GM19035 (cell line): ENCODE data around the gene TSPYL2.
A peak's percentile ranks its signal among the peaks of the same experiment; 100 is the strongest.

ENCODE experiments used
- ATAC-seq: cut with Tn5 transposase; IDR thresholded peaks from one replicate; pipeline ENCODE4 v1.9.1; 2021; ENCODE audit not compliant: unreplicated experiment

TSPYL2 gene

GRCh38 chrX:53078943-53079342 lies 3.2 kb upstream of the TSPYL2 start:
- ATAC-seq = no peak

GRCh38 chrX:53080628-53081580 lies 1.3 kb upstream of the TSPYL2 start:
- ATAC-seq = no peak

- no peak for ATAC-seq
Observed at GRCh38 chrX:53082773-53083616, 828 bp downstream of the TSPYL2 start.

DNA sequence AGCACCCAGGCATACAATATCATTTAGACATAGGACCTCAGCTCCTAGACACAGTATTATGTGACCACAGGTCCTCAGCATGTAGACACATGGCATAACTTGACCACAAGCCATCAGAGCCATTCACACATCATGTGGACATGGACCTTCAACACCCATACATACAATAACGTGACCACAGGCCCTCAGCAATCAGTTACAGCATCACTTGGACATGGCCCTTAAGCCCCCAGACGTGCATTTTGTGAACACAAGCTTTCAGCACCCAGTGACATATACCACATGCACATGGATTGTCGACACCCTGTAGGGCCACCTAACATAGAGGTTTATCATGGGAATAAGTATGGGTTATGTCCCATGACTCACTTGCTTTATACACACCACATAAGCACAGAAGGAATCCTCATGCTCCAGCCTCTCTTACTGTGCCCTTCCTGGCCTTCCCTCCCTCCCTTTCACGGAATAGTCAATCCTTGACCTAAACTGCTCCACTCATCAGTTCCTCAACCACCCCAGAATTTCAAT lies 1.9 kb downstream of the TSPYL2 start:
- no peak for ATAC-seq

DNA sequence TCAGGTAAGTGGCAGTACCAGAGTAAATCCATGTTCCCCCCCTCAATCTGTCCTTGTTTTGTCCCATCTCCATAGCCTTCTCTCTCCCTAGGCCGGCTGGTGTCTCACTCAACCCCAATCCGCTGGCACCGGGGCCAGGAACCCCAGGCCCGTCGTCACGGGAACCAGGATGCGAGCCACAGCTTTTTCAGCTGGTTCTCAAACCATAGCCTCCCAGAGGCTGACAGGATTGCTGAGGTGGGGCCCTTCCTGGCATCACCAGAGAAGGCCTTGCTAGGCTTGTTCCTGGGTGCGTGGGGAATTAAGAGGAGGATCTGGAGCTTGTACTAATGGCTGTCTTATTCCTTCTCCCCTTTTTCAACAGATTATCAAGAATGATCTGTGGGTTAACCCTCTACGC lies 2.7 kb downstream of the TSPYL2 start:
- ATAC-seq = no peak

DNA sequence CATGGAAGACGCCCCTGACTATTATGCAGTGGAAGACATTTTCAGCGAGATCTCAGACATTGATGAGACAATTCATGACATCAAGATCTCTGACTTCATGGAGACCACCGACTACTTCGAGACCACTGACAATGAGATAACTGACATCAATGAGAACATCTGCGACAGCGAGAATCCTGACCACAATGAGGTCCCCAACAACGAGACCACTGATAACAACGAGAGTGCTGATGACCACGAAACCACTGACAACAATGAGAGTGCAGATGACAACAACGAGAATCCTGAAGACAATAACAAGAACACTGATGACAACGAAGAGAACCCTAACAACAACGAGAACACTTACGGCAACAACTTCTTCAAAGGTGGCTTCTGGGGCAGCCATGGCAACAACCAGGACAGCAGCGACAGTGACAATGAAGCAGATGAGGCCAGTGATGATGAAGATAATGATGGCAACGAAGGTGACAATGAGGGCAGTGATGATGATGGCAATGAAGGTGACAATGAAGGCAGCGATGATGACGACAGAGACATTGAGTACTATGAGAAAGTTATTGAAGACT lies 3.6 kb downstream of the TSPYL2 start:
- ATAC-seq = no peak

DNA sequence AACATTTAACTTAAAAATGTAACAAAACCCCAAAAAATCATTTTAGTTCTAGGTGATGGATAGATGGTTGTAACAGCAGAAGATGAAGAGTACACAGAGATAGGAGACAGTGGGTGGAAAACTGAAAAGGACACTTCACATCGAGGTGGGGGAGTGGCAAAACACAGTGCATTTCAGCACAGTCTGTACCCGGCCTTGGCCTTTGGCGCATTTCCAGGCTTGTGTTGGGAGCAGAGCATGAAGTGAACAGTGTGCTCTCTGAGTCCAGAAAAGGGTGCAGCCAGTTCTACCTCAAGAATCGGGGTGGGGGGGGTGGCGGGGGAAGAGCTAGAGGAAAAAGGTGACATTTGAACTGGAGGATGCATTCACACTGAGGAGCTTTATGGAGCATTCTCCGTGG lies 4.3 kb downstream of the TSPYL2 start:
- no peak for ATAC-seq

GRCh38 chrX:53087388-53087831 lies 5.2 kb downstream of the TSPYL2 start:
- no peak for ATAC-seq

DNA sequence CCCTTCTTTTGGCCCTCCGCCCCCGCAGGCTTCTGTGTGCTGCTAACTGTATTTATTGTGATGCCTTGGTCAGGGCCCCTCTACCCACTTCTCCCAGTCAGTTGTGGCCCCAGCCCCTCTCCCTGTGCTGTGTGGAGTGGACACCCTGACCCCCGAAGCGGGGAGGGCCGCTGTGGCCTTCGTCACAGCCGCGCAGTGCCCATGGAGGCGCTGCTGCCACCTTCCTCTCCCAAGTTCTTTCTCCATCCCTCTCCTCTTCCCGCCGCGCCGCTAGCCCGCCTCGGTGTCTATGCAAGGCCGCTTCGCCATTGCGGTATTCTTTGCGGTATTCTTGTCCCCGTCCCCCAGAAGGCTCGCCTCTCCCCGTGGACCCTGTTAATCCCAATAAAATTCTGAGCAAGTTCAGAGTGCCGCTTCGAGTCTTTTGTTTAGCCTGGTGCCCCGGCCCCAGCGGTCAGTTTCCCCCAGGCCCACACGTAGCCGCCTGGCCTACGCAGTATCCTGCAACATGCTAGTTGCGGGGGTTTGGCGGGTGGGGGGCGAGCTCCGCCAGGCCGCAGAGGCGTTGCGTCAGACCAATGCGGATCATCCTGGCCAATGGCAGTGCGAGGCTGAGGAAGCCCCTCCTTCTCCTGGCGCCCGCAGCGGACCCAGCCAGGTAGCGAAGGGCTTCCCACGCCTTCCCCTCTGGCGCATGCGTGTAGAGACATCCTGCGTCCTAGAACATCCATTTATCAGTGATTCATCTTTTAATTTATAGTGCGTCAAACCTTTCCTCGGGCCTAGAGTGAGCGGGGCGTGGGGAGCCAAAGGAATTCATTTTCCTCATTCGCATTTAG lies 6.2 kb downstream of the TSPYL2 start:
- peak; percentile 71 for ATAC-seq

GRCh38 chrX:53089224-53089842 lies 7.2 kb downstream of the TSPYL2 start:
- ATAC-seq = no peak

DNA sequence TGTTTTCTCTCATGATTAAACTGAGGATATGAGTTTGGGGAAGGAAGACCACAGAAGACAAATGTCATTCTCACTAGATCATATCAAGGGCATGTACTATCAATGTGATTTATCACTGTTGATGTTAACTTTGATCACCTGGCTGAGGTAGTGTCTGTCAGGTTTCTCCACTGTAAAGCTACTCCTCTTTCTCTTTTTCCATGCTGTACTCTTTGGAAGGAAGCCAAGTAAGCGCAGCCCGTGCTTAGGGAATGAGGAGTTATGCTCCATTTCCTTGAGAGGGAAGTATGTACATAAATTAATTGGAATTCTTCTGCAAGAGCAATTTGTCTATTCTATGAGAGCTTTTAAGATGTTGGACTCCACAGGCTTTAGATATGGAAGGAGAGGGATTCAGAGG lies 7.8 kb downstream of the TSPYL2 start:
- no peak for ATAC-seq

DNA sequence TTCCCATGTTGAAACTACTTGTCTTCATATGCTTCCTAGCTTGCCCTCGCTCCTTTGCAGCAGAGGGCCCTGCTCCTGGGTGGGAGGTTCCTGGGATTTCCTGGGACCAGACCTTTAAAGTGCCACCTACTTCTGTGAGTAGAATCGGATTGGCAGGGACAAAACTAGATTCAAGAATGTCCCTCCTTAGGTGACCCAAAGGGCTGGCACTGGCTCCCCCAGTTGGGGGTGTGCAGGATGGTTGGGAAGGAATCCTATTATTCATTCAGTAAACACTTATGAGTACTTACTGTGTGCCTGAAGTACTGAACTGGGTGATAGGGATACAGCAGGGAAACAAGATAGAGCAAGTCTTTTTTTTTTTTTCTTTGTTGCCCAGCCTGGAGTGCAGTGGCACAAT lies 9.2 kb downstream of the TSPYL2 start:
- no peak for ATAC-seq

- ATAC-seq = peak; percentile 40
Observed at GRCh38 chrX:53093177-53093655, 11.0 kb downstream of the TSPYL2 start.

DNA sequence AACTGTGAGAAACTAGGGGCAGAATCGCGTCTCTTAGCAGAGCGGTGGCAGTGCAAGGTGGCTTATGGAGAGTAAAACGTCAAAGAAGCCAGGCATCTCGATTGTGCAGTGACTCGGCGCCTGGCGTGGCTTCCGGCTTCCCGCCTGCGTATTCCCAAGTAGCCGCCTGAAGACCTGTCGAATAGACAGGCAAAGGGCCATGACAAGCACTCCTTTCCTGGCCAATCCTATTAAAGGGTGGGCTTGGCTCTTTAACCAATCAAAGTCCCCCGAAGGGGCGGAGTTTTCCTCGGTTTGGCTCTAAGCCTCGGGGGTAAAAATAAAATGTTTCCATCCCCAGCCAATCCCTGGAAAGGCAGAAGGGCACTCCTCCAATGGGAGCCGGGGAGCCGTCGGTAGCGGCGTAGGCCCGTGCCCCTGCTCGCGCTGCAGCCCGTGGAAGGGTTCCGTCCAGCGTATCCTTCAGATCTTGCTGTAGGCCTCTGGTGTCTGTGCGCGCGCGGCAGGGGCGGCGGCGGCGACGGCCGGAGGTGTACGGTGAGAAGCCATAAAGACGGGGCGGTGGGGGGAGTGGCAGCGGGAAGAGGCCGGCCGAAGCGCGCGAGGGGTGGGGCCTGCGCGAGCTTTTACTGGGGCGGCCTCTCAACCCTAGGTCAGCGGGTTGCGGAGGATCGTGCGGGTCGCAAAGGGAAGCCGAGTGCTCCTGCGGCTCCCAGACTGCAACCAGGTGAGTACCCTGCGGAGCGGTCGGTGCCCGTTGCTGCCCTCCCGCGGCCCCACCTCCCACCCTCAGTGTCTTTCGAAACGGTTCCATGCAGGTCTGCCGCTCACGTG lies 11.8 kb downstream of the TSPYL2 start, which contains the start of gene KANTR:
Gene KANTR, plus strand, starts transcription at position 395 of the 834 bp plus-strand sequence. CDS start 30,131 bp downstream, outside the sequence.
- ATAC-seq = peak; percentile 86

DNA sequence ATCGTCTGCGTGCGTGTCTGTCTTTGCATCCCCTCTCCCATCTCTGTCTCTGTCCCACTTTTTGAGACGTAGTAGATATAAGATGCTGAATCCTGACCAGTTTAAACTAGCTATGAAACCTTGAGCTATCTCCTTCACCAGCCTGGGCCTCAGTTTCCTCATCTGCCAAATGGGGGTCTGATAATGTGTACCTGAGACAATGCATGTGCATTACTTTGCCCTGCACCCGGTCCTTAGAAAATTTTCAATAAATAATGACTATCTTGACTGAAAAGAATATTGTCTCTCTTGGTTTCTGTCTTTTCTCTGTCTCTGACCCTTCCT lies 12.4 kb downstream of the TSPYL2 start:
- no peak for ATAC-seq

DNA sequence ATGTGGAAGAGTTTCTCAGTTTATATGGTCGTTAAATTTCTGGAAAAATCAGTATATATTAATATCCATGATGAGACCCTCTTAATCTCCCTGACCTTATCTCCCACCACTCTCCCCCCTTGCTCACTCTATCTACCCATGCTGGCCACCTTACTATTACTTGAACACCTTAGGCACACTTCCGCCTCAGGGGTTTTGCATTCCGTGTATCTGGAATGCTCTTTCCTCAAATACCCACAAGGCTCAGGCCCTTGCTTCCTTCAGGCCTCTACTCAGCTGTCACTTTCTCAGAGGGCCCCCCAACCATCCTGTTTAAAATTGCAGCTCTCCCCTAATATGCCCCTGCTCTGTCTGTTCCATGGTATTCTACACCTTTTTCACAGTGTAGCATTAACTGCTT lies 13.6 kb downstream of the TSPYL2 start:
- no peak for ATAC-seq

DNA sequence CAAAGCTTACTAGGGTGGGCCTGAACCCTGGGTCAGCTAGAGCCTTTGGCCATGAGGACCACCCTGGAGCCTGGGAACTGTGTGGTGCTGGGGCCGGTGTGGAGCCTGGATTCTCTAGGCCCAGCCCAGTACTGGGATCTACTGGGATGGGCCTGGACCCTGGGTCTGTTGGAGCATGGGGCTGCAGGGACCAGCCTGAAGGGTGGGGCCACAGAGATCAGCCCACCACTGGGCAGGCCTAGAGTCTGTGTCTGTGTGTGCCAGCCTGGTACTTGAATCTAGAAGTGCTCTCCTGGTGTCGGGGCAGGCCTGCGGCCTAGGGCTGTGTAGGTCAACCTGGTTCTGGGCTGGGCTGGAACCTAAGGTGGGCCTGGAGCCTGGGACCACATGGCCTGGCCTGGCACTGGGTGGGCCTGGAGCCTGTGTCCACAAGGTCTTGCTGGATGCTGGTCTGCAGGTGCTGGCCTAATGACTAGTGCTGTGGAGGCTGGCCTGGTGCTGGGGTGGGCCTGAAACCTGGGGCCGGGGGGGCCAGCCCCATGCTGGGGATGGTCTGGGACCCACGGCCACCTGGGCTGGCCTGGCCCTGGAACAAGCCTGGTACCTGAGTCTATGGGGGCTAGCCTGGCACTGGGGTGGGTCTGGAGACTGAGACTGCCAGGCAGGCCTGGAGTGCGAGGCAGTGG lies 32.8 kb downstream of the TSPYL2 start:
- no peak for ATAC-seq

DNA sequence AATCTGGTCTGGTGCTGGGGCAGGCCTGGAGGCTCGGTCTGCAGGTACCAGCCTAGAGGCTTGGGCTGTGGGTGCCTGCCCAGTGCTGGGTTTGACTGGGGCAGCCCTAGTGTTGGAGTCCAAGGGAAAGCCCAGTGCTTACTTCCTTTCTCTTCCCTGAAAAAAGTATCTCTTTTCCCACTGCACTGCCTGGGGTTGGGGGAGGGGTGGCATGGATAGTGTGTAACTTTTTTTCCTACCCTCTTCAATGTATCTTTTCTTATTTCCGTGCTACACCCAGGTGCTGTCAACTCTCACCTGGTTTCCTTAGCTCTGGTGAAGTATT lies 33.3 kb downstream of the TSPYL2 start:
- no peak for ATAC-seq
